HG03342 (cell line): ENCODE measurements around the gene MLEC.

Experiments used
- ATAC-seq: cut with Tn5 transposase; IDR thresholded peaks from one replicate; pipeline ENCODE4 v1.9.1; 2021; ENCODE audit warnings: mild to moderate bottlenecking, moderate library complexity; ENCODE audit not compliant: unreplicated experiment

The MLEC gene

DNA sequence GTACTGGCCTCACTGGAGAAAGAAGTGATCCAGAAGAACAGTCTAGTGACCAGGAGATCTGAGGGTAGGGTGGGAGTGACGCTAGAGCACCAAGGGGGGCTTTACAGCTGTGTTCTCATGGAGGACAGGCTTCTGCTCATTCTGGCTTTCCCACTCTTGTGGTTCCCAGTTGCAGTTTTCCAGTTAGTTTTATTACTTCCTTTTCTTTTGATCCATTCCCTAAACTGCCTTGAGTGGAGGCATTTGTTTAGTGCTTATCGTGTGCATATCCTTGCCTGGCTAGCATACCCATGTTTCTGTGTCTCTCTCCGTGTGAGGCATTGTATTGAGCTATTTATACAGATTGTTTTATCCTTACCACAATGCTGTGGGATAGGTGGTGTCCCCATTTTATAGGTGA is 4.0 kb downstream of the MLEC start:
- no peak for ATAC-seq

DNA sequence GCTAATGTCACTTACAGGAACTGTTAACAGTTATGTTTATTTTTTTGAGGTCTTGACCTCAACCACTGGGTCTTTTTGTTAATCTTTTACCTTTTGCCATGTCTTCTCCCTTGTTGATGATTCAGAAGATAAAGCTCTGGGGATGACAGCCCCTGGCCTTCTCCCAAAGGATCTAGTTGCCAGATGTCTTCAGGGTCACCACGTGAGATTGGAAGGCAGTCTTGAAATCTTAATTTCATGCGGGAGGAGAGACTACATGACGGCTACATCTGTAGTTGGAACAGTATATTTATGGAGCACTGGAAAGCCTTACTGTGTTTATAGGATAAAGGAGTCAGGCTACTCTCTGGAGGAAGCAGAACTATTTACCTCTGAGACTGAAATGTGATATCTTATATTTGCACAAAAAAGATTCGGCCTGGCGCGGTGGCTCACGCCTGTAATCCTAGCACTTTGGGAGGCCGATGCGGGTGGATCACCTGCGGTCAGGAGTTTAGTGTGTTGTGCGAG is 5.6 kb downstream of the MLEC start:
- ATAC-seq, result no peak

DNA sequence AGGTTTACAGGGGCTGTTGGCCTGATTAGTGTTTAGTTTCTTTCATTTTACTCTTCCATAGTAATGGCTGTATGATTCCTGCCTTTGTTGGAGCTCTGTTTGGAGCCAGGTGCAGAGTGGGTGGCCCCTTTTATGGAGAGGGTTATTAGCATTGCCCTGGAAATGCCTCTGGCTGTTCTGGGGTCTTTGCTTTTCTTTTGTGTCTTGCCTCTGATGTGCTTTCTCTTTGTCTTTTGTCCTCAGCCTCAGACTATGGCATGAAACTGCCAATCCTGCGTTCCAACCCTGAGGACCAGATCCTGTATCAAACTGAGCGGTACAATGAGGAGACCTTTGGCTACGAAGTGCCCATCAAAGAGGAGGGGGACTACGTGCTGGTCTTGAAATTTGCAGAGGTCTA is 6.9 kb downstream of the MLEC start:
- no peak for ATAC-seq

DNA sequence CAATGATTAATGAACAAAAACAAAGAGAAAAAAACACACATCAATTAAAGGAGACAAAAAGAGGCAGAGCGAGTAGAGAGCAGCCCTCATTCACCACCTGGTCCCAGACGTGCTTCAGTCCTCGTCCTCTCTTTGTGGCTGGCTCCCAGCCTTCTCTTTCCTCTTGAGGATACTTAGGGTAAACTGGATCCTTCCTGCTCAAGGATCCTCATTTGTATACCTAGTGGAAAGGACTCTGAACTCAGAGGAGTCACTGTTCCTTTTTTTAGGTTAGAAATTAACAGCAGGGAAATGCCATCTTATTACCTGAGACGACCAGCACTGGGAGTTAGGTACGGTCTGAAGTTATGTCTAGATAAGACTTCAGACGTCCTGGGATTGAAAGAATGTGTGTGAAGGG is 9.7 kb downstream of the MLEC start:
- ATAC-seq, result no peak

DNA sequence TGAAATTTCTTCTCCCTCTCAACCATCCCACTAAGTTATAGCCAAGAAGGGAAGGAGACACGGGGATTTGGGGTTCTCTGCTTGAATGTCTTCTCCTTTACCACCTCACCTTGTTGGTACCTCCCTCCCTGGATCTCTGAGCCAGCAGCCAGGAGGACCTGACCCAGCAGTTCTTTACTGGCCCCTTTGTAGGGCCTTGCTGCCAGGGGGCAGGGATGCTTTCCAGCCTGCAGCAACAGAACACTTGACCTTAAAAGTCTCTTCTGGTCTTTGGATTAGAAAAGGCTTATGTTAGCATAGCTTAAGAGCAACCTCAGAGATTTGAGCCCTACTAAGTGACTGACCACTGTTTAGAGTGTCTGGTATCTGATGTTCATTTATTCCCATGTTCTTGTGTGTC is 10.4 kb downstream of the MLEC start:
- no peak for ATAC-seq

- no peak for ATAC-seq
These were observed 11.7 kb downstream of the MLEC start for GRCh38 chr12:120698665-120699064.

- no peak for ATAC-seq
These were observed 12.6 kb downstream of the MLEC start for GRCh38 chr12:120699553-120699952.

GRCh38 chr12:120700886-120701285 is 13.9 kb downstream of the MLEC start:
- no peak for ATAC-seq

- no peak for ATAC-seq
These were observed 15.7 kb downstream of the MLEC start for GRCh38 chr12:120702637-120703036.

GRCh38 chr12:120703311-120703942 is 16.5 kb downstream of the MLEC start:
- no peak for ATAC-seq

DNA sequence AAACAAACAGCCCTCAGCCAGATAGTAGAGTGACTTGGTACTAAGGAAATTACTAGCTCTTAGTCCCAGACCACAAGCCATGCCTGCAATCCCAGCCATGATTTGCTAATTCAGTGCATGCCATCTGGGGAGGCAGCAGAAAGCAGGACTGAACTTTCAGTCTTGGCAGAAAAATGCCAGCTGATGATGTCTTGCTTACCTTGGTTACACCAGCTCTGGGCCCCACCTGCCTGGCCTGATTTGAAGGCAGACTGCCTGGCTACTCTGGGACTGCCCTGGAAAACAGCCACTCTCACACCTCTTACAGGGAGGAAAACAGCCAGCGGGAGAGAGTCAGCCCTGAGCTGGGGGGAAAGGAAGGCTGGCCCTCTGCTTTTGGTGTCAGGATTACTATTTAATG is 18.7 kb downstream of the MLEC start:
- ATAC-seq, result no peak

DNA sequence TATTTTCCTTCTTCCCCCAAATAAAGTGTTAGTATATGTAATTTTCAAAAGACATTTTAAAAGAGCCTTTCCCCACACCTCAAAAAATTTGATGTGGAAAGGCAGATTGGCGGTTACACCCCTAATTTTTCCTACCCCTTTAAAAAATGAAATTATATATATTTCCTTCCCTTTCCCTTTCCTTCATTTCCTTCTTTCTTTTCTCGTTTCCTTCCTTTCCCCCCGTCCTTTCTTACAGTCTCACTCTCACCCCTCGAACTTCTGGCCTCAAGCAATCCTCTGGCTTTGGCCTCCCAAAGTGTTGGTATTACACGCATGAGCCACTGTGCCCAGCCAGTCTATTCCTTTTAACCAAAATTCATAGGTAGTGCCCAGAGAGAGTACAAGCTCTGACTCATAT is 19.1 kb downstream of the MLEC start:
- no peak for ATAC-seq

GRCh38 chr12:120708651-120709050 is 21.7 kb downstream of the MLEC start:
- ATAC-seq, result no peak

DNA sequence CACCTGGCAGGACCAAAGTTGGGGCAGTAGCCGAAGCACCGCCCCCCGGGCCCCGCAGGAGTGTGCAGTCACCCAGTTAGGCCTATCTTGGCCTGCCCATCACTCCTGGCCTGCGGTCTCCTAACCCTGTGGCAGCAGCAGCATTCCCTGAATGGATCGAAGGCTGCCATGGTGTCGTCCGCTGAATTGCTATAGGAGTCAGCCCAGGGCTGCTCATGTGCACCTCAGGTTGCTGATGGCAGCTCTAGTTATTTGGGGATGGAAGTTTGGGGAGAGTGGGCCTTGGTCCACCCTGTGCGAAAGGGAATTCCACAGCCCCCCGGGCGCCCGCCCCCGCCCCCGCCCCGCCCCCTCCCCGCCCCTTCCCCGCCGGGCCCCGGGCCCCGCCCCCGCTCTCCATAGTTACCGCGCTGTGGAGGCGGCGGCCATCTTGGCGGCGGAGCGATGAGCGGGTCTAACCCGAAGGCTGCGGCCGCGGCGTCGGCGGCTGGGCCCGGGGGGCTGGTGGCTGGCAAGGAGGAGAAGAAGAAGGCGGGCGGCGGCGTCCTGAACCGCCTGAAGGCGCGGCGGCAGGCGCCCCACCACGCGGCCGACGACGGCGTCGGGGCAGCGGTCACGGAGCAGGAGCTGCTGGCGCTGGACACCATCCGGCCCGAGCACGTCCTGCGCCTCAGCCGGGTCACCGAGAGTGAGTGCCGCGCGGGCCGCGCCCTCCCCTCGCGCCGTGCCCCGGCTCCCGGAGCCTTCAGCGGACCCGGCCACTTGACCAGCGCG is 23.3 kb downstream of the MLEC start, which contains the start of gene UNC119B:
Gene UNC119B (plus strand): TSS at position 428 of the 774 bp plus-strand sequence. CDS start 17 bp downstream, at position 445.
- ATAC-seq, result peak; percentile 61

DNA sequence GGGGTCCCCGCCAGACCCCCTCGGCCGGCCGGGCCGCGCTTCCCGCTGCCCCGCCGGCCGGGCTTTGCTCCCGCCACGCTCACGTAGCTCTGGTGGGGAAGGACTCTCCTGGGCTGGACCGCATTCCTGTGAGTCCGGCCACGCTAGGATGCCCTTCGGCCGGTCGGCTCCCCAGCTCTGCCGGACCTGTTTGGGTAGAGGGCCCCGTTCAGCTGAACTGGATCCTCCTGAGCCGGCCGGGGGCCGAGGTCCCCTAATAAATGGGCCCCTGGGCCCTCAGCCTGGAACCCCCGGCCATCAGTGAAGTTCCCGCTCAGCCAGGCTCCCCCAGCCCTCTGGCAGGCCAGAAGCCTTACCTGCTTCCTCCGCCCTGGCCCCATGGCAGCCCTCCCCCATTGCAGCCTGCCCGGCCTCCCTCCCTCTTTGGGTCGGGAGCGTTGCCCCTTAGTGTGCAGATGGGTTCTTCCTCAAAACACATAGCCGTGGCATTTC is 23.9 kb downstream of the MLEC start:
- peak; percentile 23 for ATAC-seq

- no peak for ATAC-seq
These were observed 24.5 kb downstream of the MLEC start for GRCh38 chr12:120711411-120711810.

- ATAC-seq, result no peak
These were observed 25.7 kb downstream of the MLEC start for GRCh38 chr12:120712610-120713009.

DNA sequence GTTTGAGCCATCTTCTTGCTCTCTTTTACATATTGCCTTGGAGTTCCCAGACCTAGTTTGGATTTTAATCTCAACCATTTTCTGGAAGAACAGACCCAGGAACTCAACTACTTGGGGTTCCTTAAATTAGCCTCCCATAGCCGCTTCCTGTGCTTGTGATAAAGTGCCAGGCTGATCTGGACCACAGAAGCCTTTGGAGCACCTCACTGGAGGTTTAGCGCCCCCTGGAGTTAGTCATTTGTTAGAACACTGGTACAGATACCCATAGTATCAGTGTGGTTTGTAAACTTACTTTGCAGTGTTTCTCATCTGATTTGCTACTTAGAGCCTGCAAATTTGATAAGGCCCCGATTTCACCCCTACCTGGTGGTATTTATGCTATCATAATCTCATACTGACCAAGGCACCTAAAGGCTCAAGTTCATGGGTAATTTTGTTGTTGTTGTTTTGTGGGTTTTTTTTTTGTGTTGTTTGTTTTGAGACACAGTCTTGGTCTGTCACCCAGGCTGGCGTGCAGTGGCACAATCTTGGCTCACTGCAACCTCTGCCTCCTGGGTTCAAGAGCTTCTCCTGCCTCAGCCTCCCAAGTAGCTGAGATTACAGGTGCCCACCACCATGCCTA is 27.0 kb downstream of the MLEC start:
- ATAC-seq, result no peak

DNA sequence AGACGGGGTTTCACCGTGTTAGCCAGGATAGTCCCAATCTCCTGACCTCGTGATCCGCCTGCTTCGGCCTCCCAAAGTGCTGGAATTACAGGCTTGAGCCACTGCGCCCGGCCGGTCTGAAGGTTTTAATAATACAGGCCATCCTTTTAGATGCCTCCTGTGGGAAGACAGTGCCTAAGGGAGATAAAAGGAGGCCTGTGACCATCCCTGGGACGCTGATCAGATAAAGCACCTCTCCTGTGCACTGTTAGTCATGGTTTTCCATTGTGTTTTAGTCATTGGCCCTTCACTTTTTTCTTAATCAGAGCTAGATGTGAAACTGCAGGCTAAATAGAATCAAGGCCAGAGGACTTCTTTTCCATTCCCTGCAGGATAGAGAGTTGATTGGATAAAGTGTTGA is 31.1 kb downstream of the MLEC start:
- ATAC-seq, result no peak

GRCh38 chr12:120719072-120719471 is 32.1 kb downstream of the MLEC start:
- no peak for ATAC-seq

DNA sequence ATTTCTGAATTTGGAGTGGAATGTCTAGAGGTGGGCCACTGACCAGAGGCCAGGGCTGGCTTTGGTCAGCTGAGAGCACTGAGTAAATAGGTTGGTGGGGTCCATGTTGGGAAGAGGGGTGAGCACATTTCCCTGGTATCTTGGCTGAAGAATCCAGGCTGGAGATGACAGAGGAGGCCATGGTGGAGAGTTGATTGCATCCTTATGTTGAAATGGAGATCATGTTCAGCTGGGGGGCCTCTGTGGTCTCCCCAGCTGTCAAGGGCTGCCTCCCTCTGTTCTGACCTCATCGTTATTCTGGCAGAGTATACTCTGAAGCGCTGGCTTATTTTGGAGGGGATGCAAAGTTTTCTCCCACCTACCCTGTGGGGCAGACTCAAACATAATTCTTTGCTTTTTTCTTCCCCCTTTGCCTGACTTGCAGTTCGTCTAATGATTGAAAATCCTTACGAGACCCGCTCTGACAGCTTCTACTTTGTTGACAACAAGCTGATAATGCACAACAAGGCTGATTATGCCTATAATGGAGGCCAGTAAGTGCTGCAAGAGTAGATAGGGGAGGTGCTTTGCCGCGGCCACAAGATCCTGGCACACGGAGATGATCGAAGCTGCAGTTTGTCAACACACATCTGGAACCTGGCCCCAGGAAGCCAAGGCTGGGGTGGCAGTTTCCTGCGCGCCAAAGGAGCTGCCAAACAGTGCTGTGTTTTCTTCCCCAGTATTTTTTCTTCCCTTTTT is 32.7 kb downstream of the MLEC start:
- no peak for ATAC-seq
